UCSD-AML1 (cell line): ENCODE data around the gene PRR35.

Source experiments
- DNase-seq: peaks from one replicate; lab custom pipeline; 2025; ENCODE audit not compliant: unreplicated experiment; lab: John Stamatoyannopoulos, UW

Gene PRR35

GRCh38 chr16:578232-578869 lies 18.2 kb downstream of the PRR35 start:
- no peak for DNase-seq

- peak; percentile 40 for DNase-seq
Measured at GRCh38 chr16:578870-579405, 18.7 kb downstream of the PRR35 start.

- DNase-seq = no peak
Measured at GRCh38 chr16:580141-580945, 20.1 kb downstream of the PRR35 start.

GRCh38 chr16:580946-581498 lies 20.8 kb downstream of the PRR35 start:
- no peak for DNase-seq

GRCh38 chr16:582218-582613 lies 22.0 kb downstream of the PRR35 start:
- DNase-seq = no peak

DNA sequence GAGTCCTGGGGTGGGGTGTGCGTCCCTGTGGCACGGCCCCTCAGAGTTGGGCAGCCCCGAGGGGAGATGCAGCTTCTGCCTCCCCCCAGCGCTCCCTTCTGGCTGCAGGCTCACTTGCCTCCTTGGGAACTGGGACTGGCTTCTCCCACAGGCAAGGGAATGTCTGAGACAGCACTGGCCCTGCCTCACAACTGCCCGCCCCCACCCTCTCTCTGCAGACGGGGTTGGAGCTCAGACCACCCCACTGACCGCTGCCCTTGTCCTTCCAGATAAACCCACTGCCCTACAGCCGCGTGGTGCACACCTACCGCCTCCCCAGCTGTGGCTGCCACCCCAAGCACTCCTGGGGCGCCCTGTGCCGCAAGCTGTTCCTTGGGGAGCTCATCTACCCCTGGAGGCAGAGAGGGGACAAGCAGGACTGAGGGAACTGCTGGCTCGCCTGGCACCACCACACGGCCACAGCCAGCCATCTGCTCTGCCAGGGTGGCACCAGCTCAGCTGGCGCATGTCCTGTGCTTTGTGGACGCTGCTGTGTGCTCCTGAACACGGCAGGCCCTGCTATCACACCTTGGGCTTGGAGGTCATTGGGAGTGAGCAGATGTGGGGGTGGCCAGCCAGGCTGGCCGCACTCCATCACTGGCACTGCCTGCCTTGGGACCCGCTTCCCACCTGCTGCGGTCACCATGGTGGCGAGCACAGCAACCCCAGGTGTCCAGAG lies 22.6 kb downstream of the PRR35 start:
- DNase-seq = no peak

DNA sequence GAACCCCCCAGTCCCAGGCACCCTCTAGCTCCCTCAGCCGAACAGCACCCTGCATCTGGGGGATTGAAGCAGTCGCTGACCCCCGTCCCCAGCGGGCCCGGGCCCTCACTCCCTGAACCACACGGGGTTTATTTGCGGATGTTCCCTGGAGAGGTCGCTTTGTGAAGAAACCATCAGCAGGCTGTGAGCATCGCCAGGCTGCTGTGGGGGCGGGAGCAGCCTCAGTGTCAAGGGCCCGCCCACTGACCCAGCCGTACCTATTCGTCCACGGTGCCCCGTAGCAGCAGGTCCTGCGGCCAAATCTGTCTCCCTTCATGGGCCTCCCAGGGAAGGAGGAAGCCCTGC lies 23.2 kb downstream of the PRR35 start:
- DNase-seq = no peak

DNA sequence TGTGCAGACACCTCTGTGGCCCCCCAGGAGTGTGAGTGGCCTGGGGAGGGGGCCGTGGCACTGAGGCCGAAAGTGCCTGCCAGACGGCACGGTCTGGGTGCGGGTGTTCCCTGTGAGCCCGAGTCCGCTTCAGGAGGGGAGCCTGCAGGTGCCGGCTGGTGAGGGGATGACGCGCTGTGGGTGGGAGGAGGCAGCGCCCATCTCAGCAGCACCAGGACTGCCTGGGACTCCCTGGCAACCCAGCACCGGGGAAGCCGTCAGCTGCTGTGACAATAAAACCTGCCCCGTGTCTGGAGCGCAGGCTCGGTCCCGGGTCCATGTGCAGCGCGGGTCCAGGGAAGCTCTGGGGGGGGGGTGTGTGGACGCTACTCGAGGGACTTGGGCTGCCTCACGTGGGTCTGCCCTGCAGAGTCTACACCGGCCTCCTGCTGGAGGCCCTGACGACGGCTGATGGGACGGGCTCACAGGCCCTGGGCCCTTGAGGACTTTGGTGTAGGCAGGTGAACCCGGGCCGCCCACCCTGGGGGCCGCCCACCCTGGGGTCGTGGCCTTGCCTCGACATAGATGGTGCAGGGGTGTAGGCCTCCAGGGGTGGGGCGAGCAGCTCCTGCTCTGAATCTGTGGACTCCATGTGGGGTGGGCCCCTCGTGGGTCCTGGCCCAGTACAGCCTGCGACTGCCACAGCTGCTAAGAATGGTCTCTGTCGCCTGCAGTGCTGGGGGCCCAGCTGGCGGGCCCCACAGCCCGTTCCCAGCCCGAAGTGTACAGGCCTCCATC lies 23.8 kb downstream of the PRR35 start:
- no peak for DNase-seq

- no peak for DNase-seq
Measured at GRCh38 chr16:585351-585750, 25.2 kb downstream of the PRR35 start.

DNA sequence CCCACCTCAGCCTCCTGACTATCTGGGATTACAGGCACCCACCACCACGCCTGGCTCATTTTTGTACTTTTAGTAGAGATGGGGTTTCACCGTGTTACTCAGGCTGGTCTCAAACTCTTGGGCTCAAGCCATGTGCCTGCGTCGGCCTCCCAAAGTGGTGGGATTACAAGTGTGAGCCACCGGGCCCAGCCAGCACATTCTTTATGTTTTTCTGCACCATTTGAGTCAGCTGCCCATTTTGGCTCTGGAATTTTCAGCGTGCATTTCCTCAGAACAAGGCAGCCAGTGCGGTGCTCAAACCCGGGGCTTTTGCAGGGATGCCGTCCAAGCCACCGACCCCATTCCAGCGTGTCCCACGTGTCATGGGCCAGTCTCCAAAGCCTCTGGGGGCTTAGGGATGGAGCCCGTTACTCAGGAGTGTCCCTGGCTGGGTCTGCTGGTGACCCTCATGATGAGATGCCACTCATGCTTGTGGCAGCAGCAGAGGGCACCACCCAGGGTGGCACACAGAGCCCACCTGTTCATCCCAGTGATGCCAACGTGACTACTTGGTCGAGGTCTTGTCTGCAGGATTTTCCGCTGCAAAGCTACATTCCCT lies 26.0 kb downstream of the PRR35 start:
- DNase-seq = no peak

DNA sequence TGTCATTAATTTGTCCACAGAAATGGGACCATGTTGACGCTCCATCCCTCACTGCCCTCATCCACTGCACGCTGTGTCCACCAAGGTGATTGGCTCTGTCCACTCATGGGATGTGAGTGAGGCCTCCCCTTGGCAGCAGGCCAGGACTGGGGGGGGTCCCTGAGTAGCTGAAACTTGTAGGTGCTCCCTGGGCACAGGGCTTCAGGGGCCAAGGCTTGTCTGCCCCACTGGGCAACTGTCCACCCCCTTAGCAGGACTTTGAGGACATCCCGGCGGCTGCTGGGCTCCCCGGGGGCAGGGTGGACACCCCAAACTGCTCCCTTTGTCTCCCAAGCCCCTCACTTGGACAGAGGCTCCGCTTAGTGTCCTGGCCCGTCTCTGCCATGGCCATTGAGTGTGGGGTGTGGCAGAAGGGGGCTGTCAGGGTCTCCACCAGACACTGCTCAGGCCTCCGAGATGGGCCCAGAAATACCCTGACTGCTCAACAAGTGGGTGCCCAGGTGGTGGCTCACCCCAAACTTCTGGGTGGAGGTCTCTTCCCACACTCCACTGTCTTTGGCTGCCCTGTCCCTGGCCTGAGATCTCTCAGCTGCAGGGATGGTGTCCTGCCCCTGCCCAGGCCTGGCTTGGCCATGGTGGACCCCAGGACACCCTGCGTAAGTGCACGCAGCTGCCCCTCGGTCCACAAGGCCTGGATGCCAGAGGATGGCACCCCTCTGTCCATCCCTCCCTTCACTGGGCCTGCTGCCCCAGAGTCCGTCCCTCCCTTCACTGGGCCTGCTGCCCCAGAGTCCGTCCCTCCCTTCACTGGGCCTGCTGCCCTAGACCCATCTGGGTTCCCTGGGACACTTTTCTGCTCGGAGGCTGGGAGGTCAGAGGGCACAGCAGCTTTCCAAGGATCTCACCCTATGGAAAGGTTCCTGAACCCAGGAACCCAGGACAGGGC lies 26.7 kb downstream of the PRR35 start:
- no peak for DNase-seq

DNA sequence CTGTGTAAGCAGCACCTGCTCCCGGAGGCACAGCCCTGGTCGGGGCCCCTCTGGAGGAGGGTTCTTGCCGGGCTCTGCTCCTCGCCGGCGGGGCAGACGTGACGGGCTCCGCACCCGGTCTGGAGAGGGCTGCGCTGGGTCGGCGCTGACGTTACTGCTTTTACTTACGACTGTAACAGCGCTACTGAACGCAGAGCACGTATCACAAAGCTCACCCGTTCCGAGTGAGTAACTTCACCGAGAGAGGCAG lies 28.4 kb downstream of the PRR35 start:
- DNase-seq = peak; percentile 56

GRCh38 chr16:588889-589657 lies 28.9 kb downstream of the PRR35 start:
- peak; percentile 97 for DNase-seq

DNA sequence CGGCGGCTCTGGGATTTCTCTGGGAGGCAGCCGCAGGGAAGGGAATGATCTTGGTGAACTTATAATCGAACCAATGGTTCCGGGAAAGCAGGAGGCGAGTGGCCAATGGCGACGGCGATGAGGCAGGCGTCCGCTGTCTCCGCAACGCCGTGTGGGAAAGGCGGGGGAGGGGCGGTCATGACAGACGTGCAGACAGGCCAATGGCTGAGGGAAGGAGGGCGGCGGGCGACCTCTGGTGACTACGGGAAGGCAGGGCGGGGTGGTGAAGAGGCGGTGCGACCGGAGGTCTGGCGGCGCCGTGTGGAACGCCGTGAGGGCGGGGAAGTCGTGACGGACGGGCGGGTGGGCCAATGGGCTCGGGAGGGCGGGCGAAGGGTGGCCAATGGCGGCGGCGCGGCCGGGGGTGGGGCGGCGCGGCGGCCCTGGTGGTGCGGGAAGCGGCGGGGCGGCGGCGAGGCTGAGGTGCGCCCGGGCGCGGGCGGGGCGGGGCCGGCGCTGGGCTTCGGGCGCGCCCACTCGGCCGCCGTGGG lies 29.5 kb downstream of the PRR35 start, which contains the start of gene RAB40C:
RAB40C (plus strand) TSS at position 409 of the 530 bp plus-strand sequence. CDS start 226 bp downstream, outside the sequence.
- peak; percentile 97 for DNase-seq

- DNase-seq = peak; percentile 61
Measured at GRCh38 chr16:590188-590814, 30.1 kb downstream of the PRR35 start.

GRCh38 chr16:590815-591200 lies 30.6 kb downstream of the PRR35 start:
- DNase-seq = no peak

GRCh38 chr16:591231-591630 lies 31.0 kb downstream of the PRR35 start:
- DNase-seq = no peak
